ENCODE data around the gene FKBP10.
"Not testable (repeated sequence)": the region's sequence is repeated elsewhere in the genome, so short reads cannot be mapped to it uniquely, and the experiment has no call there.

FKBP10 gene

GRCh38 chr17:41812381-41813151 lies at the start of gene FKBP10:
TSS of gene FKBP10 (plus strand) at chr17:41813004. CDS start at chr17:41813035, 31 bp downstream.
- peak; percentile 15 for DNase-seq

GRCh38 chr17:41763327-41763726 lies 49.5 kb upstream of the FKBP10 start:
- DNase-seq: no peak

- no peak for DNase-seq
These were observed 46.7 kb upstream of the FKBP10 start for GRCh38 chr17:41766135-41766534.

GRCh38 chr17:41767324-41768042 lies 45.3 kb upstream of the FKBP10 start:
- no peak for DNase-seq

- DNase-seq: no peak
These were observed 44.0 kb upstream of the FKBP10 start for GRCh38 chr17:41768682-41769288.

GRCh38 chr17:41769346-41769862 lies 43.4 kb upstream of the FKBP10 start:
- DNase-seq: no peak

GRCh38 chr17:41769985-41770384 lies 42.8 kb upstream of the FKBP10 start:
- no peak for DNase-seq

- no peak for DNase-seq
These were observed 41.2 kb upstream of the FKBP10 start for GRCh38 chr17:41771389-41772206.

GRCh38 chr17:41772218-41772585 lies 40.6 kb upstream of the FKBP10 start:
- no peak for DNase-seq

GRCh38 chr17:41772586-41773189 lies 40.1 kb upstream of the FKBP10 start:
- no peak for DNase-seq

GRCh38 chr17:41773190-41773588 lies 39.6 kb upstream of the FKBP10 start:
- DNase-seq: no peak

- no peak for DNase-seq
These were observed 39.0 kb upstream of the FKBP10 start for GRCh38 chr17:41773731-41774193.

GRCh38 chr17:41775394-41776226 lies 37.2 kb upstream of the FKBP10 start:
- no peak for DNase-seq

- not testable (repeated sequence) for DNase-seq
These were observed 36.4 kb upstream of the FKBP10 start for GRCh38 chr17:41776262-41776900.

- DNase-seq: no peak
These were observed 35.6 kb upstream of the FKBP10 start for GRCh38 chr17:41777157-41777573.

GRCh38 chr17:41777574-41778188 lies 35.1 kb upstream of the FKBP10 start:
- no peak for DNase-seq

- DNase-seq: no peak
These were observed 32.9 kb upstream of the FKBP10 start for GRCh38 chr17:41779954-41780353.

- no peak for DNase-seq
These were observed 31.2 kb upstream of the FKBP10 start for GRCh38 chr17:41781404-41782110.

- no peak for DNase-seq
These were observed 30.7 kb upstream of the FKBP10 start for GRCh38 chr17:41782142-41782541.

All from stimulated activated CD4-positive, alpha-beta T cell treated with anti-CD3 and anti-CD28 coated beads, Interleukin-4, amount 100 ng/mL, for 4 hours (primary cell).